Suprapubic skin (tissue), 4 donors: ENCODE measurements around the gene LSP1. TPM values are rescaled to one million over a fixed set of nuclear protein-coding genes. Genes with fewer than 3 reads are reported as not detected.
"Not testable (repeated sequence)": the region's sequence is repeated elsewhere in the genome, so short reads cannot be mapped to it uniquely, and the experiment has no call there.

Experiments
- DNase-seq, 2 donors: peaks; one replicate each; pipeline ENCODE4 v3.0.0-alpha.2; 2019; ENCODE audit warnings: low spot score in 2 of 2
- H3K27ac ChIP-seq: fragments of 200-600 bp; sonication (generic); one replicate; pipeline ENCODE4 v1.5.1; 2019
- H3K27me3 ChIP-seq: fragments of 200-600 bp; sonication (generic); one replicate; pipeline ENCODE4 v1.5.1; 2019
- H3K36me3 ChIP-seq: fragments of 200-600 bp; sonication (generic); one replicate; pipeline ENCODE4 v1.5.1; 2019
- H3K4me1 ChIP-seq: fragments of 200-600 bp; sonication (generic); one replicate; pipeline ENCODE4 v1.5.1; 2019
- H3K4me3 ChIP-seq: fragments of 200-600 bp; sonication (generic); one replicate; pipeline ENCODE4 v1.5.1; 2019; ENCODE audit warnings: mild to moderate bottlenecking
- H3K9me3 ChIP-seq: fragments of 200-600 bp; sonication (generic); one replicate; pipeline ENCODE4 v1.5.1; 2019
- CTCF ChIP-seq, 2 donors: fragments of 200-600 bp in 1 of 2; fragments of 450-650 bp in 1 of 2; sonication (generic) in 1 of 2; IDR thresholded peaks; one replicate each; pipeline ENCODE4 v1.5.1; 2016 to 2019; ENCODE audit warnings: antibody characterized with exemption in 2 of 2, mild to moderate bottlenecking in 1 of 2, moderate library complexity in 1 of 2
- EP300 ChIP-seq: sonication (generic); formaldehyde crosslinking; IDR thresholded peaks from one replicate; pipeline ENCODE4 v1.6.1; 2017; ENCODE audit warnings: antibody characterized with exemption
- POLR2A ChIP-seq, 2 donors: fragments of 450-650 bp; IDR thresholded peaks; one replicate each; pipeline ENCODE4 v1.6.1; 2017; ENCODE audit warnings: antibody characterized with exemption in 2 of 2, mild to moderate bottlenecking in 2 of 2, moderate library complexity in 2 of 2
- POLR2AphosphoS5 ChIP-seq, 3 donors: sonication (generic); formaldehyde crosslinking; IDR thresholded peaks; one replicate each; pipeline ENCODE4 v1.6.1; 2017; ENCODE audit warnings: antibody characterized with exemption in 3 of 3
- WGBS: methylation state at CpG from one replicate; pipeline ENCODE4 v1.1.5; 2018; 5-methylcytosine and 5-hydroxymethylcytosine counted together
- total RNA-seq, 4 donors: library from RNA; depleted of rRNA; stranded (reverse); fragments of >200 nt; gene quantifications; one replicate each; pipeline ENCODE4 v1.1.0, GENCODE V29; 2016

LSP1 gene
- total RNA-seq, 4 donors from 2014 or later, result 70.4 to 134 (median 107) TPM

GRCh38 chr11:1870721-1871466 lies 18.0 kb downstream of the LSP1 start:
- peaks cover 81% of the 10 kb centered on the region for H3K4me1 ChIP-seq
- no peaks in the 10 kb centered on the region for H3K27me3 ChIP-seq
- 22% methylated on average over 28 of the region's 50 CpGs for WGBS
- peak in 1 of 3 donors; percentile 3 for TF ChIP-seq POLR2AphosphoS5 (IDR thresholded peaks at IDR 0.05)
- TF ChIP-seq CTCF (IDR thresholded peaks at IDR 0.05), result no peak
- H3K4me3 ChIP-seq, result peak overlapping the region; percentile 43
- H3K36me3 ChIP-seq, result no peaks in the 10 kb centered on the region
- no peaks in the 10 kb centered on the region for H3K9me3 ChIP-seq
- peak overlapping the region; percentile 77 for H3K27ac ChIP-seq
- no peak for DNase-seq

DNA sequence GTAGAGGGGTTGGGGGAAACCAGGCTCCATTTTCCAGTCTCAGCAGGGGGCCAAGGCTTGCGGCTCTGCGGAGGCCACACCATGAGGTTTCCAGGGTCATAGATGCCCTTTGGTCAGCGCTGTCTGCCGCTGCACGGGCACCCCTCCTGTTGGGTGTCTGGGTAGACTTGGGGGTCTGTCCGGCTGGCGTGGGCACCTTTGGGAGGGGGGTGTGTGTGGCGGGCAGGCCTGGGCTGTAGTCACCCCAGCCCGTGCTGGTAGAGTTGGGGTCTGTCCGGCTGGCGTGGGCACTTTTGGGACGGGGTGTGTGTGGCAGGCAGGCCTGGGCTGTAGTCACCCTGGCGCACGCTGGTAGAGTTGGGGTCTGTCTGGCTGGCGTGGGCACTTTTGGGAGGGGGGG lies 18.6 kb downstream of the LSP1 start:
- WGBS, result no CpG with 5 or more reads among the region's 15 CpGs
- peak overlapping the region; percentile 43 for H3K4me3 ChIP-seq
- H3K9me3 ChIP-seq, result no peaks in the 10 kb centered on the region
- H3K36me3 ChIP-seq, result no peaks in the 10 kb centered on the region
- H3K27me3 ChIP-seq, result no peaks in the 10 kb centered on the region
- no peak for DNase-seq
- no peak for TF ChIP-seq POLR2AphosphoS5 (IDR thresholded peaks at IDR 0.05)
- no peak for TF ChIP-seq CTCF (IDR thresholded peaks at IDR 0.05)
- TF ChIP-seq EP300, result no peak
- TF ChIP-seq POLR2A (IDR thresholded peaks at IDR 0.05), result no peak
- peak overlapping the region; percentile 77 for H3K27ac ChIP-seq
- peaks cover 87% of the 10 kb centered on the region for H3K4me1 ChIP-seq

DNA sequence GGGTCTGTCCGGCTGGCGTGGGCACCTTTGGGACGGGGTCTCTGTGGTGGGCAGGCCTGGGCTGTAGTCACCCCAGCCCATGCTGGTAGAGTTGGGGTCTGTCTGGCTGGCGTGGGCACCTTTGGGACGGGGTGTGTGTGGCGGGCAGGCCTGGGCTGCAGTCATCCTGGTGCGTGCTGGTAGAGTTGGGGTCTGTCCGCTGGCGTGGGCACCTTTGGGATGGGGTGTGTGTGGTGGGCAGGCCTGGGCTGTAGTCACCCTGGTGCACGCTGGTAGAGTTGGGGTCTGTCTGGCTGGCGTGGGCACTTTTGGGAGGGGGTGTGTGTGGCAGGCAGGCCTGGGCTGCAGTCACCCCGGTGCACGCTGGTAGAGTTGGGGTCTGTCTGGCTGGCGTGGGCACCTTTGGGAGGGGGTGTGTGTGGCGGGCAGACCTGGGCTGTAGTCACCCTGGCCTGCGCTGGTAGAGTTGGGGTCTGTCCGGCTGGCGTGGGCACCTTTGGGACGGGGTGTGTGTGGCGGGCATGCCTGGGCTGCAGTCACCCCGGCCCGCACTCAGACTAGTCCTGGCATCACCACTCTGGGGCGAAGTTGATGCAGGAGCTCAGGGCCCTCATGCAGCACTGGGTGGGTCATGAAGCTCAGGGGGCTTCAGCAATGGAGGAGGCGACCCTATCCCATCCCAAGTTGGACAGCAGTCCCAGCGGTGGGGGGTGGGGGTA lies 19.5 kb downstream of the LSP1 start:
- 56% methylated on average over 10 of the region's 25 CpGs for WGBS
- peak in 1 of 2 donors; percentile 48 for DNase-seq
- peak overlapping the region; percentile 43 for H3K4me3 ChIP-seq
- TF ChIP-seq POLR2A (IDR thresholded peaks at IDR 0.05) (no peak), POLR2AphosphoS5 (IDR thresholded peaks at IDR 0.05) (no peak), EP300 (no peak), CTCF (IDR thresholded peaks at IDR 0.05) (no peak)
- no peaks in the 10 kb centered on the region for H3K36me3 ChIP-seq
- peaks cover 92% of the 10 kb centered on the region for H3K4me1 ChIP-seq
- no peaks in the 10 kb centered on the region for H3K27me3 ChIP-seq
- H3K9me3 ChIP-seq, result no peaks in the 10 kb centered on the region
- peak overlapping the region; percentile 77 for H3K27ac ChIP-seq

GRCh38 chr11:1873048-1873812 lies 20.3 kb downstream of the LSP1 start:
- no peak for TF ChIP-seq POLR2A (IDR thresholded peaks at IDR 0.05)
- TF ChIP-seq CTCF (IDR thresholded peaks at IDR 0.05), result no peak
- no peak for TF ChIP-seq POLR2AphosphoS5 (IDR thresholded peaks at IDR 0.05)
- no peak for TF ChIP-seq EP300
- H3K4me3 ChIP-seq, result peak overlapping the region; percentile 43
- WGBS, result 13% methylated on average over 10 of the region's 11 CpGs
- H3K4me1 ChIP-seq, result peaks cover 94% of the 10 kb centered on the region
- DNase-seq, result peak in 1 of 2 donors; percentile 73
- peak overlapping the region; percentile 77 for H3K27ac ChIP-seq
- no peaks in the 10 kb centered on the region for H3K27me3 ChIP-seq
- no peaks in the 10 kb centered on the region for H3K36me3 ChIP-seq
- no peaks in the 10 kb centered on the region for H3K9me3 ChIP-seq

DNA sequence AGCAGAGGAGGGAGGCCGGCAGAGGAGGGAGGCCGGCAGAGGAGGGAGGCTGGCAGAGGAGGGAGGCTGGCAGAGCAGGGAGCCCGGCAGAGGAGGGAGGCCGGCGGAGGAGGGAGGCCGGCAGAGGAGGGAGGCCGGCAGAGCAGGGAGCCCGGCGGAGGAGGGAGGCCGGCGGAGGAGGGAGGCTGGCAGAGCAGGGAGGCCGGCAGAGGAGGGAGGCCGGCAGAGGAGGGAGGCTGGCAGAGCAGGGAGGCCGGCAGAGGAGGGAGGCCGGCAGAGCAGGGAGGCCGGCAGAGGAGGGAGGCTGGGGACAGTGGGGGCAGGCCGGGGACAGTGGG lies 20.9 kb downstream of the LSP1 start:
- H3K4me3 ChIP-seq, result peak overlapping the region; percentile 43
- H3K36me3 ChIP-seq, DNase-seq, H3K9me3 ChIP-seq, H3K27me3 ChIP-seq: not testable (repeated sequence)
- WGBS, result 68% methylated on average over 17 of the region's 17 CpGs
- peaks cover 94% of the 10 kb centered on the region for H3K4me1 ChIP-seq
- H3K27ac ChIP-seq, result peak overlapping the region; percentile 77

DNA sequence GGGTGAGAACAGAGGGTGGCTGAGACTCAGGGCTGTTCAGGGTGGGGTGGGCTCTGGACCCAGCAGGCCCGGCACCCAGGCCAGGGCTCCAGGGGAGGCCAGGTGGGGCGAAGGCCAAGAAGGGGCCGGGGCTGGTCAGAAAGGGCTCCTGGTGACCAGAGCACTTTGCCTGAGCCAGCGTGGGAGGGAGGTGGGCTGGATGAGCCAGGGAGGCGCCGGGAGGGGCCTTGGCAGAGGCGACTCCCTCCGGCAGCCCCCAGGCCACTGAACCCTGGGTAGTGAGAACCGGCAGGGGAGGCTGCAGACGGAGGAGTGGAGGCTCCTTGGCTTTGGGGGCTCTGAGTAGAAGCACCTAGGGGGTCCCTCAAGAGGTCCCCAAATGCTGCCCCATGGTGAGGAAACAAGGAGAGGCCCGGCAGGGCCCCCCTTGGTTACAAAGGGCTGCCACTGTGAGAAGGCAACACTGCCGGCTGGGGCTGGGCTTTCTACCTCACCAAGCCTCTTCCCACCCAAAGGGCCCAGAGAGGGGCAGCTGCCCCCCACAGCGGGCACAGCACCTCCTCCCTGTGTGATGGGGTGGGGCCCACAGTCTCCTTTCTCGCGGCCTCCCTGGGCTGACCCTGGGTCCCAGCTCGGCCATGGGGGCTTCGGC lies 21.7 kb downstream of the LSP1 start:
- H3K9me3 ChIP-seq, H3K36me3 ChIP-seq, H3K27me3 ChIP-seq: not testable (repeated sequence)
- peak in 1 of 2 donors; percentile 65 for DNase-seq
- WGBS, result 39% methylated on average over 8 of the region's 17 CpGs
- peak overlapping the region; percentile 17 for H3K4me3 ChIP-seq
- H3K27ac ChIP-seq, result peak overlapping the region; percentile 90
- peaks cover 96% of the 10 kb centered on the region for H3K4me1 ChIP-seq
